ENCODE measurements around the gene MPPED1. TPM values are rescaled to one million over a fixed set of nuclear protein-coding genes. Genes with fewer than 3 reads are reported as not detected.

MPPED1 gene
- total RNA-seq, 1 experiment from 2014 or later = 0.28 TPM

- H2BK12ac ChIP-seq (ENCODE audit: insufficient read length, low read depth, low read length) = no peak overlapping the region
- no peak overlapping the region for H3K18ac ChIP-seq (ENCODE audit: insufficient read length, low read depth, low read length)
- H3K4me2 ChIP-seq (ENCODE audit: insufficient read depth, insufficient read length, low read length) = no peak overlapping the region
- H3K9ac ChIP-seq (ENCODE audit: extremely low read depth, insufficient read length, low read length) = no peak overlapping the region
- Mint-ChIP-seq H3K27ac (no peak overlapping the region), H3K9me3 (no peaks in the 10 kb centered on the region), H3K4me3 (no peak overlapping the region), H3K4me1 (peaks cover 0 to 4% of the 10 kb centered on the region in 2 experiments; a peak in 1 of 4 replicates), H3K36me3 (ENCODE audit: insufficient read depth in 1 of 3, low read depth in 3 of 3) (no peaks in the 10 kb centered on the region), H3K27me3 (ENCODE audit: low read depth) (peaks cover 22% of the 10 kb centered on the region)
- H2BK15ac ChIP-seq (ENCODE audit: low read depth, low read length) = no peak overlapping the region
- TF ChIP-seq, protein P1, sequence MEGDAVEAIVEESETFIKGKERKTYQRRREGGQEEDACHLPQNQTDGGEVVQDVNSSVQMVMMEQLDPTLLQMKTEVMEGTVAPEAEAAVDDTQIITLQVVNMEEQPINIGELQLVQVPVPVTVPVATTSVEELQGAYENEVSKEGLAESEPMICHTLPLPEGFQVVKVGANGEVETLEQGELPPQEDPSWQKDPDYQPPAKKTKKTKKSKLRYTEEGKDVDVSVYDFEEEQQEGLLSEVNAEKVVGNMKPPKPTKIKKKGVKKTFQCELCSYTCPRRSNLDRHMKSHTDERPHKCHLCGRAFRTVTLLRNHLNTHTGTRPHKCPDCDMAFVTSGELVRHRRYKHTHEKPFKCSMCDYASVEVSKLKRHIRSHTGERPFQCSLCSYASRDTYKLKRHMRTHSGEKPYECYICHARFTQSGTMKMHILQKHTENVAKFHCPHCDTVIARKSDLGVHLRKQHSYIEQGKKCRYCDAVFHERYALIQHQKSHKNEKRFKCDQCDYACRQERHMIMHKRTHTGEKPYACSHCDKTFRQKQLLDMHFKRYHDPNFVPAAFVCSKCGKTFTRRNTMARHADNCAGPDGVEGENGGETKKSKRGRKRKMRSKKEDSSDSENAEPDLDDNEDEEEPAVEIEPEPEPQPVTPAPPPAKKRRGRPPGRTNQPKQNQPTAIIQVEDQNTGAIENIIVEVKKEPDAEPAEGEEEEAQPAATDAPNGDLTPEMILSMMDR (conservative IDR thresholded peaks at IDR 0.05) = no peak
- H2BK120ac ChIP-seq (ENCODE audit: low read depth, low read length, poor library complexity, severe bottlenecking) = no peak overlapping the region
- H3K4me1 ChIP-seq (ENCODE audit: insufficient read depth, low read length) = no peaks in the 10 kb centered on the region
- H4K5ac ChIP-seq (ENCODE audit: insufficient read length, low read depth, low read length) = no peak overlapping the region
- no peak overlapping the region for H3T11ph ChIP-seq (ENCODE audit: low read length)
- H3K27ac ChIP-seq (ENCODE audit: insufficient read length, low read depth, low read length) = no peak overlapping the region
- H3K23ac ChIP-seq (ENCODE audit: insufficient read length, low read depth, low read length) = no peak overlapping the region
- H3K4ac ChIP-seq (ENCODE audit: low read depth, low read length) = no peak overlapping the region
- no peak overlapping the region for H4K91ac ChIP-seq (ENCODE audit: insufficient read length, low read depth, low read length)
- no peak overlapping the region for H4K8ac ChIP-seq (replicated peaks; ENCODE audit: insufficient read length, low read depth, low read length)
- no peak overlapping the region for H2AK5ac ChIP-seq (ENCODE audit: insufficient read length, low read length)
- no peak overlapping the region for H3K14ac ChIP-seq (ENCODE audit: insufficient read depth, low read length)
- H2AFZ ChIP-seq (ENCODE audit: low read length) = no peak overlapping the region
- no peaks in the 10 kb centered on the region for H4K20me1 ChIP-seq (ENCODE audit: control insufficient read depth, insufficient read depth, insufficient read length)
- no peaks in the 10 kb centered on the region for H3K23me2 ChIP-seq (ENCODE audit: insufficient read length, low read depth, low read length, poor library complexity, severe bottlenecking)
- DNase-seq = no peak
- H3K27me3 ChIP-seq (ENCODE audit: insufficient read depth, low read length) = no peaks in the 10 kb centered on the region
- no peaks in the 10 kb centered on the region for H3K79me2 ChIP-seq (ENCODE audit: insufficient read depth, low read length)
- no CpG with 5 or more reads among the region's 8 CpGs for WGBS (ENCODE audit: extremely low coverage, insufficient read length, low lambda C conversion rate)
- H2BK20ac ChIP-seq (ENCODE audit: low read depth, low read length, poor library complexity, severe bottlenecking) = no peak overlapping the region
- H3K79me1 ChIP-seq (ENCODE audit: insufficient read depth, low read depth, low read length, poor library complexity, severe bottlenecking) = no peaks in the 10 kb centered on the region
- H3K9me3 ChIP-seq (ENCODE audit: control insufficient read depth, low read depth, low read length) = no peaks in the 10 kb centered on the region
- H2BK5ac ChIP-seq (ENCODE audit: insufficient read length, low read length) = no peak overlapping the region
- no peak overlapping the region for H3K56ac ChIP-seq (ENCODE audit: insufficient read length, low read depth, low read length)
Measured at GRCh38 chr22:43377896-43378704, 33.7 kb upstream of the MPPED1 start.

Data from H9 (cell line).